Stimulated activated naive CD4-positive, alpha-beta T cell treated with Interleukin-2 at 50 U/mL for 16 hours (primary cell): ENCODE data around the gene PAGE2.
"Not testable (repeated sequence)": the region's sequence is repeated elsewhere in the genome, so short reads cannot be mapped to it uniquely, and the experiment has no call there.

Experiments used
- DNase-seq: peaks from one replicate; lab custom pipeline; 2025; lab: John Stamatoyannopoulos, UW

Gene PAGE2

GRCh38 chrX:55123900-55124299 lies 35.1 kb downstream of the PAGE2 start:
- DNase-seq, result no peak

GRCh38 chrX:55127692-55128091 lies 38.9 kb downstream of the PAGE2 start:
- DNase-seq, result no peak

GRCh38 chrX:55129361-55129760 lies 40.5 kb downstream of the PAGE2 start:
- no peak for DNase-seq

- DNase-seq, result no peak
These were observed 41.7 kb downstream of the PAGE2 start for GRCh38 chrX:55130481-55130880.

GRCh38 chrX:55132416-55132815 lies 43.6 kb downstream of the PAGE2 start:
- no peak for DNase-seq

GRCh38 chrX:55135171-55135570 lies 46.4 kb downstream of the PAGE2 start:
- DNase-seq, result no peak

GRCh38 chrX:55140800-55141199 lies 52.0 kb downstream of the PAGE2 start:
- DNase-seq, result not testable (repeated sequence)
